Measurements from ENCODE around the gene FAM107B.

DNA sequence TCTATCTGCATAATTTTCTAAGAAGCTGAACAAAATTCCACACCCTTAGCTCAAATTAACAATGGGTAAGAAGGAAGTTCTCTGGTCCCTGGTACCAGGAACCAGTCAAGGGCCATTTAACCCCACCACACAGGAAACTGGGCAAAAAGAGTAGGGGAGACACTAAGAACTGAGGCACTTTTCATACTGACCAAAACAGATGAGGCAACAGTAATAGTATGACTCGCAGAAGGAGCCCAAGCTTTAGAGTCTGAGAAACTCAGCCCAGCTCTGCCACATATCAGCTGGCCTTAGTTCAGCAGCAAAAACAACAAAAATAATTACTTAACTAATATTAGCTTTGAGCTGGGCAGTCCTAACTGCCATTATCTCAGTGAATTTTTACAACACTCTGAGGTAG, 221.2 kb downstream of the FAM107B start:
- TF ChIP-seq, protein P1, sequence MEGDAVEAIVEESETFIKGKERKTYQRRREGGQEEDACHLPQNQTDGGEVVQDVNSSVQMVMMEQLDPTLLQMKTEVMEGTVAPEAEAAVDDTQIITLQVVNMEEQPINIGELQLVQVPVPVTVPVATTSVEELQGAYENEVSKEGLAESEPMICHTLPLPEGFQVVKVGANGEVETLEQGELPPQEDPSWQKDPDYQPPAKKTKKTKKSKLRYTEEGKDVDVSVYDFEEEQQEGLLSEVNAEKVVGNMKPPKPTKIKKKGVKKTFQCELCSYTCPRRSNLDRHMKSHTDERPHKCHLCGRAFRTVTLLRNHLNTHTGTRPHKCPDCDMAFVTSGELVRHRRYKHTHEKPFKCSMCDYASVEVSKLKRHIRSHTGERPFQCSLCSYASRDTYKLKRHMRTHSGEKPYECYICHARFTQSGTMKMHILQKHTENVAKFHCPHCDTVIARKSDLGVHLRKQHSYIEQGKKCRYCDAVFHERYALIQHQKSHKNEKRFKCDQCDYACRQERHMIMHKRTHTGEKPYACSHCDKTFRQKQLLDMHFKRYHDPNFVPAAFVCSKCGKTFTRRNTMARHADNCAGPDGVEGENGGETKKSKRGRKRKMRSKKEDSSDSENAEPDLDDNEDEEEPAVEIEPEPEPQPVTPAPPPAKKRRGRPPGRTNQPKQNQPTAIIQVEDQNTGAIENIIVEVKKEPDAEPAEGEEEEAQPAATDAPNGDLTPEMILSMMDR (IDR thresholded peaks at IDR 0.05), result no peak
- TF ChIP-seq POLR2A (IDR thresholded peaks at IDR 0.05), result no peak

Measured in breast epithelium (tissue), 3 donors.